Caco-2 (cell line): ENCODE results near the gene FAM110A. TPM values are rescaled to one million over a fixed set of nuclear protein-coding genes. Genes with fewer than 3 reads are reported as not detected.
"Not testable (repeated sequence)": the region's sequence is repeated elsewhere in the genome, so short reads cannot be mapped to it uniquely, and the experiment has no call there.

Experiments used
- BruUV-seq: library from RNA; stranded (reverse); fragments of 400-500 nt; replicated peaks from 2 replicates; lab custom pipeline; 2021; lab: Mats Ljungman, UMichigan
- CTCF ChIA-PET: fragments of 300-600 bp; sonication (Branson Sonifier 250); formaldehyde crosslinking; loops from one replicate; lab custom pipeline; 2022; ENCODE audit warnings: antibody characterized with exemption; lab: Charles Lee
- POLR2A ChIA-PET: fragments of 300-600 bp; sonication (Branson Sonifier 250); formaldehyde crosslinking; loops from one replicate; lab custom pipeline; 2022; ENCODE audit warnings: antibody characterized with exemption; lab: Charles Lee
- DNase-seq, 2 experiments: peaks; one replicate each; pipeline versions ENCODE4 v3.0.0 to v3.0.0-alpha.2; 2020 to 2022
- H3K27me3 ChIP-seq: replicated peaks from 2 replicates; pipeline ENCODE4 v1.6.0; 2011; ENCODE audit warnings: low read length; ENCODE audit not compliant: control insufficient read depth, insufficient read depth
- H3K36me3 ChIP-seq: 2 replicates; pipeline ENCODE4 v1.5.1; 2011; ENCODE audit warnings: low read length; ENCODE audit not compliant: control insufficient read depth, insufficient read depth
- H3K4me1 ChIP-seq: fragments of 250-450 bp; sonication (Bioruptor Pico); 2 replicates; pipeline ENCODE4 v1.5.1; 2020; ENCODE audit warnings: mild to moderate bottlenecking
- H3K4me3 ChIP-seq: 2 replicates; pipeline ENCODE4 v1.5.1; 2011; ENCODE audit warnings: low read depth, mild to moderate bottlenecking, control low read depth, low read length
- H3K9me3 ChIP-seq: fragments of 250-450 bp; sonication (Bioruptor Pico); 2 replicates; pipeline ENCODE4 v1.5.1; 2020; ENCODE audit warnings: mild to moderate bottlenecking, moderate library complexity
- H3K27ac Mint-ChIP-seq: one replicate; pipeline ENCODE4 v1.8.0; 2022; ENCODE audit warnings: mixed read lengths; ENCODE audit not compliant: unreplicated experiment
- H3K27me3 Mint-ChIP-seq: one replicate; pipeline ENCODE4 v1.8.0; 2022; ENCODE audit warnings: mixed read lengths; ENCODE audit not compliant: insufficient read depth, unreplicated experiment
- H3K36me3 Mint-ChIP-seq: one replicate; pipeline ENCODE4 v1.8.0; 2022; ENCODE audit warnings: mild to moderate bottlenecking, mixed read lengths; ENCODE audit not compliant: insufficient read depth, unreplicated experiment
- H3K4me1 Mint-ChIP-seq: one replicate; pipeline ENCODE4 v1.8.0; 2022; ENCODE audit warnings: low read depth, mixed read lengths; ENCODE audit not compliant: unreplicated experiment
- H3K4me3 Mint-ChIP-seq: one replicate; pipeline ENCODE4 v1.8.0; 2022; ENCODE audit warnings: mild to moderate bottlenecking, moderate library complexity, mixed read lengths; ENCODE audit not compliant: unreplicated experiment
- H3K9me3 Mint-ChIP-seq: one replicate; pipeline ENCODE4 v1.8.0; 2022; ENCODE audit warnings: mixed read lengths; ENCODE audit not compliant: unreplicated experiment
- intact Hi-C: fragments of 100-400 bp; cut with micrococcal nuclease; formaldehyde crosslinking; loops from one replicate; pipeline ENCODE4 v1.10.0; 2022; ENCODE audit not compliant: unreplicated experiment
- total RNA-seq: library from RNA; stranded (reverse); gene quantifications from 2 replicates; pipeline ENCODE4 v1.2.3, GENCODE V29; 2022
- TF ChIP-seq, protein P1 (sequence below), 2 experiments: fragments of 200-600 bp in 1 of 2; IDR thresholded peaks; 1 replicate in 1 of 2; 2 replicates in 1 of 2; pipeline versions ENCODE4 v1.5.1 to v1.8.0; 2011 to 2022; ENCODE audit warnings: antibody characterized with exemption in 1 of 2, control low read depth in 1 of 2, inconsistent platforms in 1 of 2, low read depth in 1 of 2, low read length in 1 of 2, mild to moderate bottlenecking in 1 of 2, moderate library complexity in 1 of 2; ENCODE audit not compliant: insufficient read depth in 1 of 2, severe bottlenecking in 1 of 2, unreplicated experiment in 1 of 2

The FAM110A gene
- total RNA-seq, 1 experiment from 2014 or later, result 18.4 TPM

DNA sequence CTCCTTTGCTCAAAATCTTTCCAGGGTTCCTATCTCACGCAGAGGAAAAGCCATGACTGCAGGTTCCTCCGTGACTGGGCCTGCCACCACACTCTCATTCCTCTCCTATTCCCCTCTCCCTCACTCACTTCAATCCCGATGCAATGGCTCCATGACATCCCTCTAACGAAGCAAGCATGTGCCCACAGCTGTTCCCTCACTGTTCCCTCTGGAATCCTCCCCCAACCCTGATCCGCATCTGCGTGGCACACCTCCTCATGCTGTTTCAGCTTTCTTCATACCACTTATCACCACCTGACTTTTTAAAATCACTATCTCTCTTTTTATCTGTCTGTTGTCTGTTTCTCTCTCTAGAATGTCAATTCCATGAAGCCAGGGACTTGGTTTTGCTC lies 57.1 kb downstream of the FAM110A start:
- Mint-ChIP-seq H3K4me3 (no peak overlapping the region), H3K9me3 (no peaks in the 10 kb centered on the region), H3K27ac (no peak overlapping the region), H3K4me1 (no peaks in the 10 kb centered on the region), H3K36me3 (no peaks in the 10 kb centered on the region), H3K27me3 (peaks cover 28% of the 10 kb centered on the region)
- BruUV-seq, result no TSS peak
- ChIA-PET CTCF (interaction anchor here (0.6 kb wide), 1 partner anchor 151 kb away, joined by 3 read pairs; no protein-coding TSS in a partner anchor), POLR2A (no interaction called here)
- DNase-seq, result no peak
- no peak overlapping the region for H3K4me3 ChIP-seq
- H3K4me1 ChIP-seq, result no peaks in the 10 kb centered on the region
- no peaks in the 10 kb centered on the region for H3K27me3 ChIP-seq
- intact Hi-C loops, result no loop called here
- H3K9me3 ChIP-seq, result peaks cover 4% of the 10 kb centered on the region; the same call in 1 of the 2 replicates
- no peaks in the 10 kb centered on the region for H3K36me3 ChIP-seq
- TF ChIP-seq, protein P1, sequence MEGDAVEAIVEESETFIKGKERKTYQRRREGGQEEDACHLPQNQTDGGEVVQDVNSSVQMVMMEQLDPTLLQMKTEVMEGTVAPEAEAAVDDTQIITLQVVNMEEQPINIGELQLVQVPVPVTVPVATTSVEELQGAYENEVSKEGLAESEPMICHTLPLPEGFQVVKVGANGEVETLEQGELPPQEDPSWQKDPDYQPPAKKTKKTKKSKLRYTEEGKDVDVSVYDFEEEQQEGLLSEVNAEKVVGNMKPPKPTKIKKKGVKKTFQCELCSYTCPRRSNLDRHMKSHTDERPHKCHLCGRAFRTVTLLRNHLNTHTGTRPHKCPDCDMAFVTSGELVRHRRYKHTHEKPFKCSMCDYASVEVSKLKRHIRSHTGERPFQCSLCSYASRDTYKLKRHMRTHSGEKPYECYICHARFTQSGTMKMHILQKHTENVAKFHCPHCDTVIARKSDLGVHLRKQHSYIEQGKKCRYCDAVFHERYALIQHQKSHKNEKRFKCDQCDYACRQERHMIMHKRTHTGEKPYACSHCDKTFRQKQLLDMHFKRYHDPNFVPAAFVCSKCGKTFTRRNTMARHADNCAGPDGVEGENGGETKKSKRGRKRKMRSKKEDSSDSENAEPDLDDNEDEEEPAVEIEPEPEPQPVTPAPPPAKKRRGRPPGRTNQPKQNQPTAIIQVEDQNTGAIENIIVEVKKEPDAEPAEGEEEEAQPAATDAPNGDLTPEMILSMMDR (IDR thresholded peaks at IDR 0.05; ENCODE audit: insufficient read depth in 1 of 2, low read depth in 1 of 2, low read length in 1 of 2, severe bottlenecking in 1 of 2, unreplicated experiment in 1 of 2), result no peak

DNA sequence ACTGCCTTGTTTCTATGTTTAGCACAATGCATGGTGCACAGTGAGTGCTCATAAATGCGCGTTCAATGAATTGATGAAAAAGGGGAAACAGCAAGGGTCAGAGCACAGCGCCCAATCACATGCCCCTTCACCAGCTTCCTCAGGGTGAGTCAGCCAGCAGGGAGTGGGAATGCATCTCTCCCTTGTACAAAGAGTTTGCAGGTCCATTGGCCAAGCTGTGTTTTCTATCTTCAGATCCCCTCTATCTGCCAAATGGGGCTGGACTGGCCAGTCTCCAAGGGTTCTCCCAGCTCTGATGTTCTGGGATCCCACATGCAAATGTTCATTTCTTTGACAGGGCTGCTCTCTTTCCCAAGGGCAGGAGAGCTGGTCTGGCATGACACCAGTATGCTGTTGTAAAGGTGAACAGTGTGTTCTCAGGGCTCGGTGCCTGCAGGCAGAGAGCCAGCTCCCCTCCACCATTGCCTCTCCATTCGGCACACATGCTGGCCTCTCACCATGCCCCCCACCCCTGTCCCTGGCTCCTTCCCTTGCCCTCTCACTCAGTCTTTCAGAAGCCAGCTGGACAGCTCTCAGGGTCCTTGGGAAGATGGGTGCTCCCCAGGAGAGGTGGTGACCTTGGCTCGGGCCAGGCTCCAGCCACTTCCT lies 57.7 kb downstream of the FAM110A start:
- DNase-seq, result no peak
- no peaks in the 10 kb centered on the region for H3K36me3 Mint-ChIP-seq
- H3K4me3 ChIP-seq, result no peak overlapping the region
- ChIA-PET POLR2A (no interaction called here), CTCF (no interaction called here)
- no TSS peak for BruUV-seq
- intact Hi-C loops, result no loop called here
- H3K27ac Mint-ChIP-seq, result no peak overlapping the region
- H3K27me3 ChIP-seq, result no peaks in the 10 kb centered on the region
- no peaks in the 10 kb centered on the region for H3K9me3 Mint-ChIP-seq
- H3K27me3 Mint-ChIP-seq, result peaks cover 28% of the 10 kb centered on the region
- H3K4me1 ChIP-seq, result no peaks in the 10 kb centered on the region
- H3K4me1 Mint-ChIP-seq, result no peaks in the 10 kb centered on the region
- H3K4me3 Mint-ChIP-seq, result no peak overlapping the region
- no peaks in the 10 kb centered on the region for H3K36me3 ChIP-seq
- TF ChIP-seq, protein P1 (IDR thresholded peaks at IDR 0.05; ENCODE audit: insufficient read depth in 1 of 2, low read depth in 1 of 2, low read length in 1 of 2, severe bottlenecking in 1 of 2, unreplicated experiment in 1 of 2), result no peak
- H3K9me3 ChIP-seq, result peaks cover 6% of the 10 kb centered on the region

DNA sequence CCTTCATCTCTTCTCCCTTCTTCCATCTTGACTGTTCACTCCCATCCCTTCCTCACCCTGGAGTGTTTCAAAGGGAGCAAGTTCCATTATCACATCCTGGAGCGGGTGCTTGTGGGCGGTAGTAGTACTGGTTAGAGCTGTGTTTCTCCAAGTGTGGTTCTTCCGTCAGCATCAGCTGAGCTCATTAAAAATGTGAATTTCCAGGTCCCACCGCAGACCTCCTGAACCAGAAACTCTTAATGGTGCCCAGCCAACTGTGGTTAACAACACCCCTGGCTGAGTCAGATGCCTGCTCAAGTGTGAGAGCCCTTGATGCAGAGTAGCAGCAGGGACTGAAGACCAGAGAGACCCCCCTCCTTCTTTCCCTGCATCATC lies 58.2 kb downstream of the FAM110A start:
- Mint-ChIP-seq H3K36me3 (no peaks in the 10 kb centered on the region), H3K4me1 (no peaks in the 10 kb centered on the region), H3K4me3 (no peak overlapping the region), H3K9me3 (no peaks in the 10 kb centered on the region), H3K27me3 (peaks cover 28% of the 10 kb centered on the region), H3K27ac (no peak overlapping the region)
- CTCF ChIA-PET, result no interaction called here
- H3K36me3 ChIP-seq, result no peaks in the 10 kb centered on the region
- no TSS peak for BruUV-seq
- intact Hi-C loops, result no loop called here
- no peak overlapping the region for H3K4me3 ChIP-seq
- DNase-seq, result no peak
- TF ChIP-seq, protein P1 (IDR thresholded peaks at IDR 0.05; ENCODE audit: insufficient read depth in 1 of 2, low read depth in 1 of 2, low read length in 1 of 2, severe bottlenecking in 1 of 2, unreplicated experiment in 1 of 2), result no peak
- H3K4me1 ChIP-seq, result no peaks in the 10 kb centered on the region
- POLR2A ChIA-PET, result no interaction called here
- peaks cover 10% of the 10 kb centered on the region for H3K9me3 ChIP-seq
- no peaks in the 10 kb centered on the region for H3K27me3 ChIP-seq

DNA sequence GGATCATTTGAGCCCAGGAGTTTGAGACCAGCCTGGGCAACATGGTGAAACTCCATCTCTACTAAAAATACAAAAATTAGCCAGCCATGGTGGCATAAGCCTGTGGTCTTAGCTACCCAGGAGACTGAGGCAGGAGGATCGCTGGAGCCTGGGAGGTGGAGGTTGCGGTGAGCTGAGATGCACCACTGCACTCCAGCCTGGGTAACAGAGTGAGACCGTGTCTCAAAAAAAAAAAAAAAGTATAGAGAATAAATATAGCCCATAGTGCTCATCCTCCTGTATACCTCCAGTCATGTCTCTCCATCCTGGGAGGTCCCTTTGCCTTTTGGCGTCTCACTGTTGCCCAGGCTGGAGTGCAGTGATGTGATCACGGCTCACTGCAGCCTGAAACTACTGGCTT lies 58.9 kb downstream of the FAM110A start:
- H3K36me3 Mint-ChIP-seq, H3K36me3 ChIP-seq, H3K9me3 Mint-ChIP-seq, CTCF ChIA-PET, H3K4me3 ChIP-seq, DNase-seq, POLR2A ChIA-PET, H3K4me1 Mint-ChIP-seq, intact Hi-C loops, H3K27me3 ChIP-seq, BruUV-seq, H3K27ac Mint-ChIP-seq, H3K4me3 Mint-ChIP-seq, H3K4me1 ChIP-seq: not testable (repeated sequence)
- H3K27me3 Mint-ChIP-seq, result peaks cover 28% of the 10 kb centered on the region
- peaks cover 17% of the 10 kb centered on the region for H3K9me3 ChIP-seq
